Hepatocyte (in vitro differentiated cells): ENCODE data around the gene RND2.
A peak's percentile ranks its signal among the peaks of the same experiment; 100 is the strongest.

Experiments
- EZH2 ChIP-seq: fragments of 200-600 bp; sonication (generic); IDR thresholded peaks from 2 replicates; pipeline ENCODE4 v1.6.1; 2016; ENCODE audit warnings: antibody characterized with exemption, mild to moderate bottlenecking, borderline replicate concordance
- EZH2phosphoT487 ChIP-seq: fragments of 200-600 bp; sonication (generic); IDR thresholded peaks from one replicate; pipeline ENCODE4 v1.6.1; 2018; ENCODE audit warnings: antibody characterized with exemption, mild to moderate bottlenecking, low read depth, moderate library complexity; ENCODE audit not compliant: unreplicated experiment, severe bottlenecking
- TF ChIP-seq, protein P1 (sequence below): fragments of 200-600 bp; sonication (generic); IDR thresholded peaks from 2 replicates; pipeline ENCODE4 v1.5.1; 2016; ENCODE audit warnings: antibody characterized with exemption, mild to moderate bottlenecking; ENCODE audit not compliant: poor library complexity

DNA sequence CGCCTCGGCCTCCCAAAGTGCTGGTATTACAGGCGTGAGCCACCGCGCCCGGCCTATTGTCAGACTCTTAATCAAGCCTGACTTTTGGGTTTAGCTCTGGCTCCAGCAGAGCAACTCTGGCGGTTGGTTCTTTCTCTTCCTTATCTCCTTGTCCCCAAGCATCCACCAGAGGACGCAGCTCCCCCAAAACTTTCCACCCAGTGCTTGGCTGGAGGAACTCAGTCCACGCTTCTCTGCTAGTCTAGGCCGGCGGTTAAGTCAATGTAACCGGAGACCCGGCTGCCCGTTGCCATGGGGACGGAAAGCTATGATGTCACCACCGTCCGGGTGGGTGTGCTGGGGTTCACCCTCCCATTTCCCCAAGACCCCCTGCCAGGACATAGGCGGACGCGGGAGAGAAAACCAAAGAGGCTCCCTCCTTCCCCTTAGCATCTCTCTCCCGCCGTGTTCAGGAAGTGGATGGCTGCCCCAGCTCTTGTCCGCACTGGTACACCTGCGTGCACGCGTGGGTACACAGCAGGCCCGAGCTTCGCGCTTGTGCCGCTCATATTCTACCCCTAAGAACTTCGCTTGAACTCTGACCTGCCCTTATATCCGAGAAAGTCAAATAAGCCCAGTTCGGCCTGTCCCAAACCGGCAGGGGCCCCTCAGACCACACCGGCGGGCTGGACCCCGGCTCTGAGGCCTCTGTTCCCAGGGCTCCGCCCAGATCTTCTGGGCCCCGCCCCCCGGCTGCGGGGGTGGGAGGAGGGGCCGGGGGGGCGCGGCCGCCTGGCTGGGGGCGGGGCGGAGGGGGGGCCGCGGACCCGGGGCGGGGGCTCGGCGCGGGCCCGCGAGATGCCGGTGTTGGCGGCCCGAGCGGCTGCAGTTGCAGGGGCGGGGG, at the start of gene RND2:
- TF ChIP-seq, protein P1, sequence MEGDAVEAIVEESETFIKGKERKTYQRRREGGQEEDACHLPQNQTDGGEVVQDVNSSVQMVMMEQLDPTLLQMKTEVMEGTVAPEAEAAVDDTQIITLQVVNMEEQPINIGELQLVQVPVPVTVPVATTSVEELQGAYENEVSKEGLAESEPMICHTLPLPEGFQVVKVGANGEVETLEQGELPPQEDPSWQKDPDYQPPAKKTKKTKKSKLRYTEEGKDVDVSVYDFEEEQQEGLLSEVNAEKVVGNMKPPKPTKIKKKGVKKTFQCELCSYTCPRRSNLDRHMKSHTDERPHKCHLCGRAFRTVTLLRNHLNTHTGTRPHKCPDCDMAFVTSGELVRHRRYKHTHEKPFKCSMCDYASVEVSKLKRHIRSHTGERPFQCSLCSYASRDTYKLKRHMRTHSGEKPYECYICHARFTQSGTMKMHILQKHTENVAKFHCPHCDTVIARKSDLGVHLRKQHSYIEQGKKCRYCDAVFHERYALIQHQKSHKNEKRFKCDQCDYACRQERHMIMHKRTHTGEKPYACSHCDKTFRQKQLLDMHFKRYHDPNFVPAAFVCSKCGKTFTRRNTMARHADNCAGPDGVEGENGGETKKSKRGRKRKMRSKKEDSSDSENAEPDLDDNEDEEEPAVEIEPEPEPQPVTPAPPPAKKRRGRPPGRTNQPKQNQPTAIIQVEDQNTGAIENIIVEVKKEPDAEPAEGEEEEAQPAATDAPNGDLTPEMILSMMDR = peak; percentile 86
- no peak for TF ChIP-seq EZH2
- TF ChIP-seq EZH2phosphoT487 = no peak
